Neural cell (in vitro differentiated cells): ENCODE data around the gene STIM1.

Experiments
- EP300 ChIP-seq: fragments of 450-650 bp; conservative IDR thresholded peaks from 2 replicates; pipeline ENCODE4 v1.6.1; 2014; ENCODE audit warnings: antibody characterized with exemption, mild to moderate bottlenecking, moderate library complexity; ENCODE audit not compliant: poor library complexity, severe bottlenecking
- EZH2 ChIP-seq: fragments of 200-600, 300-800 bp; shearing (Covaris generic), sonication (generic); IDR thresholded peaks from 2 replicates; pipeline ENCODE4 v1.6.1; 2014; ENCODE audit warnings: antibody characterized with exemption, low read length, borderline replicate concordance, mild to moderate bottlenecking; ENCODE audit not compliant: insufficient read depth, poor library complexity, severe bottlenecking
- POLR2AphosphoS5 ChIP-seq: IDR thresholded peaks from 2 replicates; pipeline ENCODE4 v1.6.1; 2012
- SMC3 ChIP-seq: fragments of 450-650 bp; conservative IDR thresholded peaks from 2 replicates; pipeline ENCODE4 v1.6.1; 2014; ENCODE audit warnings: antibody characterized with exemption, mild to moderate bottlenecking, moderate library complexity; ENCODE audit not compliant: poor library complexity
- TF ChIP-seq, protein P1 (sequence below): fragments of 450-650 bp; IDR thresholded peaks from 2 replicates; pipeline ENCODE4 v1.5.1; 2014; ENCODE audit warnings: antibody characterized with exemption, mild to moderate bottlenecking, moderate library complexity; ENCODE audit not compliant: poor library complexity, severe bottlenecking

DNA sequence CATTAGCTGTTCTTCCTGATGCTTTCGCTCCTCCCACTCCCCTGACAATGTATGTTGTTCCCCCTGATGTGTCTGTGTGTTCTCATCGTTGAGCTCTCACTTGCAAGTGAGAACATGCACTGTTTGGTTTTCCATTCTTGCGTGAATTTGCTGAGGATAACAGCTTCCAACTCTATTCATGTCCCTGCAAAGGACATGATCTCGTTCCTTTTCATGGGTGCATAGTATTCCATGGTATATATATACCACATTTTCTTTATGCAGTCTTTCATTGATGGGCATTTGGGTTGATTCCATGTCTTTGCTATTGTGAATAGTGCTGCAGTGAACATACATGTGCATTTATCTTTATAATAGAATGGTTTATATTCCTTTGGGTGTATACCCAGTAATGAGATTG is 180.5 kb downstream of the STIM1 start:
- TF ChIP-seq EZH2 (no peak), POLR2AphosphoS5 (no peak), SMC3 (no peak), EP300 (no peak)
- TF ChIP-seq, protein P1, sequence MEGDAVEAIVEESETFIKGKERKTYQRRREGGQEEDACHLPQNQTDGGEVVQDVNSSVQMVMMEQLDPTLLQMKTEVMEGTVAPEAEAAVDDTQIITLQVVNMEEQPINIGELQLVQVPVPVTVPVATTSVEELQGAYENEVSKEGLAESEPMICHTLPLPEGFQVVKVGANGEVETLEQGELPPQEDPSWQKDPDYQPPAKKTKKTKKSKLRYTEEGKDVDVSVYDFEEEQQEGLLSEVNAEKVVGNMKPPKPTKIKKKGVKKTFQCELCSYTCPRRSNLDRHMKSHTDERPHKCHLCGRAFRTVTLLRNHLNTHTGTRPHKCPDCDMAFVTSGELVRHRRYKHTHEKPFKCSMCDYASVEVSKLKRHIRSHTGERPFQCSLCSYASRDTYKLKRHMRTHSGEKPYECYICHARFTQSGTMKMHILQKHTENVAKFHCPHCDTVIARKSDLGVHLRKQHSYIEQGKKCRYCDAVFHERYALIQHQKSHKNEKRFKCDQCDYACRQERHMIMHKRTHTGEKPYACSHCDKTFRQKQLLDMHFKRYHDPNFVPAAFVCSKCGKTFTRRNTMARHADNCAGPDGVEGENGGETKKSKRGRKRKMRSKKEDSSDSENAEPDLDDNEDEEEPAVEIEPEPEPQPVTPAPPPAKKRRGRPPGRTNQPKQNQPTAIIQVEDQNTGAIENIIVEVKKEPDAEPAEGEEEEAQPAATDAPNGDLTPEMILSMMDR = no peak
